Stomach (tissue), 9 donors: Measurements from ENCODE around the gene HACE1. TPM values are rescaled to one million over a fixed set of nuclear protein-coding genes. Genes with fewer than 3 reads are reported as not detected.
"Not testable (repeated sequence)": the region's sequence is repeated elsewhere in the genome, so short reads cannot be mapped to it uniquely, and the experiment has no call there.

Experiments
- DNase-seq, 2 donors: peaks; one replicate each; pipeline versions ENCODE4 v3.0.0 to v3.0.0-alpha.2; 2013 to 2019
- H3K27ac ChIP-seq, 5 donors: fragments of 200-600 bp in 4 of 5; sonication (generic) in 4 of 5; one replicate each; pipeline ENCODE4 v1.5.1; 2013 to 2019; ENCODE audit warnings: mild to moderate bottlenecking in 1 of 5, moderate library complexity in 1 of 5
- H3K27me3 ChIP-seq, 3 donors: fragments of 200-600 bp; sonication (generic); one replicate each; pipeline ENCODE4 v1.5.1; 2017 to 2019; ENCODE audit warnings: mixed run types in 1 of 3
- H3K36me3 ChIP-seq, 4 donors: fragments of 200-600 bp; sonication (generic); 1 replicate in 3 of 4; 2 replicates in 1 of 4; pipeline ENCODE4 v1.5.1; 2016 to 2019
- H3K4me1 ChIP-seq, 4 donors: fragments of 200-600 bp; sonication (generic); one replicate each; pipeline ENCODE4 v1.5.1; 2016 to 2019
- H3K4me3 ChIP-seq, 4 donors: fragments of 200-600 bp; sonication (generic) in 3 of 4; one replicate each; pipeline ENCODE4 v1.5.1; 2016 to 2019; ENCODE audit warnings: mild to moderate bottlenecking in 1 of 4
- H3K9me3 ChIP-seq, 4 donors: fragments of 200-600 bp; sonication (generic); one replicate each; pipeline ENCODE4 v1.5.1; 2016 to 2019
- CTCF ChIP-seq, 7 experiments: fragments of 450-650 bp in 4 of 7; fragments of 200-600 bp in 3 of 7; sonication (generic) in 3 of 7; IDR thresholded peaks; one replicate each; pipeline ENCODE4 v1.5.1; 2016 to 2019; ENCODE audit warnings: antibody characterized with exemption in 7 of 7, control low read depth in 2 of 7, mild to moderate bottlenecking in 1 of 7
- EP300 ChIP-seq: sonication (generic); formaldehyde crosslinking; IDR thresholded peaks from one replicate; pipeline ENCODE4 v1.6.1; 2017; ENCODE audit warnings: antibody characterized with exemption
- POLR2A ChIP-seq, 4 donors: fragments of 450-650 bp; IDR thresholded peaks; one replicate each; pipeline ENCODE4 v1.6.1; 2016; ENCODE audit warnings: antibody characterized with exemption in 4 of 4, control low read depth in 2 of 4, mild to moderate bottlenecking in 1 of 4, moderate library complexity in 1 of 4
- POLR2AphosphoS5 ChIP-seq, 3 donors: sonication (generic); formaldehyde crosslinking; IDR thresholded peaks; one replicate each; pipeline ENCODE4 v1.6.1; 2016; ENCODE audit warnings: antibody characterized with exemption in 3 of 3
- WGBS, 5 donors: extraction: QIAGEN DNeasy Blood & Tissue Kit in 3 of 5; methylation state at CpG; one replicate each; pipeline versions ENCODE4 v1.1.5 to v1.1.7; 2013 to 2018; 5-methylcytosine and 5-hydroxymethylcytosine counted together
- intact Hi-C: fragments of 100-400 bp; cut with DNase I; formaldehyde crosslinking; loops from one replicate; pipeline ENCODE4 v1.15.1; 2023; ENCODE audit warnings: low total_unique reads
- polyA plus RNA-seq, 3 donors: library from polyadenylated mRNA; stranded (reverse); fragments of 200-250 nt; gene quantifications; one replicate each; pipeline ENCODE4 v1.2.3, GENCODE V29; 2013
- total RNA-seq, 5 donors: library from RNA; depleted of rRNA; stranded (reverse); fragments of >200 nt; gene quantifications; one replicate each; pipeline versions ENCODE4 v1.1.0 to v1.2.3, GENCODE V29; 2014 to 2016
- donor health status: healthy with polysubstance abuse.
- donor health status: Bipolar disorder and iron deficiency.
- donor health status: healthy.

Gene HACE1
- total and polyA plus RNA-seq, 8 donors, result 3.3 to 34.7 (median 9.3) TPM

GRCh38 chr6:104835782-104836181, 23.9 kb downstream of the HACE1 start:
- H3K27me3 ChIP-seq, result no peaks in the 10 kb centered on the region
- H3K36me3 ChIP-seq, result peaks cover 0 to 50% (median 42%) of the 10 kb centered on the region in 4 donors
- H3K4me3 ChIP-seq, result no peak overlapping the region
- H3K27ac ChIP-seq, result no peak overlapping the region
- intact Hi-C loops, result no loop called here
- H3K4me1 ChIP-seq, result no peaks in the 10 kb centered on the region
- no peak for TF ChIP-seq POLR2AphosphoS5 (IDR thresholded peaks at IDR 0.05)
- TF ChIP-seq EP300, result no peak
- TF ChIP-seq POLR2A (IDR thresholded peaks at IDR 0.05), result no peak
- TF ChIP-seq CTCF (IDR thresholded peaks at IDR 0.05), result no peak
- H3K9me3 ChIP-seq, result no peaks in the 10 kb centered on the region
- no peak for DNase-seq

GRCh38 chr6:104829183-104829958, 30.3 kb downstream of the HACE1 start:
- Histone ChIP-seq H3K4me1 (no peaks in the 10 kb centered on the region), H3K4me3 (no peak overlapping the region), H3K27me3 (no peaks in the 10 kb centered on the region), H3K9me3 (no peaks in the 10 kb centered on the region), H3K36me3 (peaks cover 0 to 45% (median 34%) of the 10 kb centered on the region in 4 donors), H3K27ac (no peak overlapping the region)
- TF ChIP-seq EP300, result no peak
- TF ChIP-seq POLR2A (IDR thresholded peaks at IDR 0.05), result no peak
- 83 to 98% (median 94%) methylated on average over 1 of the region's 1 CpG for WGBS, 5 donors
- no peak for DNase-seq
- intact Hi-C loops, result no loop called here

- Histone ChIP-seq H3K9me3 (no peaks in the 10 kb centered on the region), H3K4me1 (no peaks in the 10 kb centered on the region), H3K4me3 (no peak overlapping the region), H3K27me3 (no peaks in the 10 kb centered on the region), H3K36me3 (peaks cover 0 to 47% (median 32%) of the 10 kb centered on the region in 4 donors), H3K27ac (no peak overlapping the region)
- 71 to 82% (median 78%) methylated on average over 1 of the region's 1 CpG for WGBS, 5 donors
- no peak for DNase-seq
- TF ChIP-seq CTCF (IDR thresholded peaks at IDR 0.05) (no peak), POLR2A (IDR thresholded peaks at IDR 0.05) (no peak)
- intact Hi-C loops, result no loop called here
Measured at GRCh38 chr6:104828478-104828877, 31.2 kb downstream of the HACE1 start.

GRCh38 chr6:104820820-104821219, 38.9 kb downstream of the HACE1 start:
- intact Hi-C loops, H3K27ac ChIP-seq, H3K27me3 ChIP-seq, H3K4me3 ChIP-seq, H3K9me3 ChIP-seq, DNase-seq, H3K4me1 ChIP-seq: not testable (repeated sequence)
- peaks cover 0 to 43% (median 19%) of the 10 kb centered on the region in 4 donors for H3K36me3 ChIP-seq
- 94 to 99% (median 96%) methylated on average over 4 of the region's 4 CpGs for WGBS, 5 donors

GRCh38 chr6:104816125-104816524, 43.6 kb downstream of the HACE1 start:
- Histone ChIP-seq H3K27me3 (no peaks in the 10 kb centered on the region), H3K9me3 (no peaks in the 10 kb centered on the region), H3K4me1 (no peaks in the 10 kb centered on the region), H3K4me3 (no peak overlapping the region), H3K27ac (no peak overlapping the region), H3K36me3 (peaks cover 0 to 15% (median 3%) of the 10 kb centered on the region in 4 donors)
- no peak for DNase-seq
- 94 to 100% (median 96%) methylated on average over 3 of the region's 3 CpGs for WGBS, 5 donors
- intact Hi-C loops, result no loop called here
- TF ChIP-seq POLR2A (IDR thresholded peaks at IDR 0.05), result no peak
- TF ChIP-seq EP300, result no peak
- TF ChIP-seq CTCF (IDR thresholded peaks at IDR 0.05), result no peak
- TF ChIP-seq POLR2AphosphoS5 (IDR thresholded peaks at IDR 0.05), result no peak
